Retinal pigment epithelial cell (primary cell): ENCODE results near the gene GALNT18.

Experiments
- DNase-seq: peaks from one replicate; pipeline ENCODE4 v3.0.0-alpha.2; 2010; ENCODE audit warnings: low read depth
- H3K4me3 ChIP-seq: 2 replicates; pipeline ENCODE4 v1.5.1; 2011; ENCODE audit warnings: mild to moderate bottlenecking, low read length, control low read depth, moderate library complexity
- CTCF ChIP-seq: conservative IDR thresholded peaks from 2 replicates; pipeline ENCODE4 v1.5.1; 2011; ENCODE audit warnings: low read depth, low read length, control low read depth, inconsistent platforms

The GALNT18 gene

GRCh38 chr11:11427140-11427539, 194.7 kb downstream of the GALNT18 start:
- DNase-seq = no peak
- TF ChIP-seq CTCF = no peak
- H3K4me3 ChIP-seq = no peak overlapping the region

- TF ChIP-seq CTCF = no peak
- no peak for DNase-seq
- no peak overlapping the region for H3K4me3 ChIP-seq
These were observed 195.4 kb downstream of the GALNT18 start for GRCh38 chr11:11426226-11426952.

GRCh38 chr11:11425806-11426205, 196.0 kb downstream of the GALNT18 start:
- no peak for DNase-seq
- H3K4me3 ChIP-seq = no peak overlapping the region
- no peak for TF ChIP-seq CTCF

GRCh38 chr11:11424688-11425087, 197.1 kb downstream of the GALNT18 start:
- no peak for TF ChIP-seq CTCF
- H3K4me3 ChIP-seq = no peak overlapping the region
- no peak for DNase-seq

- no peak for TF ChIP-seq CTCF
- DNase-seq = no peak
- no peak overlapping the region for H3K4me3 ChIP-seq
These were observed 199.2 kb downstream of the GALNT18 start for GRCh38 chr11:11422411-11423128.

- no peak for TF ChIP-seq CTCF
- H3K4me3 ChIP-seq = no peak overlapping the region
- DNase-seq = no peak
These were observed 200.3 kb downstream of the GALNT18 start for GRCh38 chr11:11421509-11421908.

GRCh38 chr11:11420899-11421285, 200.9 kb downstream of the GALNT18 start:
- no peak for DNase-seq

More at GRCh38 chr11:11420899-11421285, 200.9 kb downstream of the GALNT18 start:
- no peak overlapping the region for H3K4me3 ChIP-seq
- TF ChIP-seq CTCF = no peak
